Parathyroid adenoma (tissue), 2 donors: ENCODE measurements around the gene NHS.
"Not testable (repeated sequence)": the region's sequence is repeated elsewhere in the genome, so short reads cannot be mapped to it uniquely, and the experiment has no call there.

ENCODE experiments used
- H2AFZ ChIP-seq: fragments of 300-600 bp; sonication (generic); one replicate; pipeline ENCODE4 v1.7.0; 2017; ENCODE audit warnings: antibody characterized with exemption, mild to moderate bottlenecking
- H3K27ac ChIP-seq: fragments of 300-600 bp; sonication (generic); one replicate; pipeline ENCODE4 v1.7.0; 2017
- H3K27me3 ChIP-seq: fragments of 300-600 bp; sonication (generic); one replicate; pipeline ENCODE4 v1.7.0; 2017; ENCODE audit warnings: low read length; ENCODE audit not compliant: control insufficient read depth, insufficient read depth
- H3K36me3 ChIP-seq: fragments of 300-600 bp; sonication (generic); one replicate; pipeline ENCODE4 v1.7.0; 2017; ENCODE audit warnings: low read length; ENCODE audit not compliant: control insufficient read depth, insufficient read depth
- H3K4me1 ChIP-seq: fragments of 300-600 bp; sonication (generic); one replicate; pipeline ENCODE4 v1.7.0; 2017; ENCODE audit warnings: control low read depth
- H3K4me2 ChIP-seq: fragments of 300-600 bp; sonication (generic); one replicate; pipeline ENCODE4 v1.7.0; 2017; ENCODE audit warnings: low read length
- H3K4me3 ChIP-seq: fragments of 300-600 bp; sonication (generic); one replicate; pipeline ENCODE4 v1.7.0; 2017; ENCODE audit warnings: low read depth, low read length
- H3K79me2 ChIP-seq: fragments of 300-600 bp; sonication (generic); one replicate; pipeline ENCODE4 v1.7.0; 2017; ENCODE audit warnings: control low read depth
- H3K9ac ChIP-seq: fragments of 300-600 bp; sonication (generic); one replicate; pipeline ENCODE4 v1.7.0; 2017; ENCODE audit warnings: mild to moderate bottlenecking
- H3K9me3 ChIP-seq: fragments of 300-600 bp; sonication (generic); one replicate; pipeline ENCODE4 v1.7.0; 2017; ENCODE audit warnings: low read length; ENCODE audit not compliant: control insufficient read depth
- CTCF ChIP-seq: fragments of 300-600 bp; sonication (generic); IDR thresholded peaks from one replicate; pipeline ENCODE4 v1.7.0; 2017; ENCODE audit warnings: antibody characterized with exemption, mild to moderate bottlenecking
- donor health status: primary hyperparathyroidism.

Gene NHS

GRCh38 chrX:17443556-17443955, 68.6 kb downstream of the NHS start:
- no peaks in the 10 kb centered on the region for H3K4me1 ChIP-seq
- no peak overlapping the region for H3K4me2 ChIP-seq
- TF ChIP-seq CTCF, result no peak
- H3K27ac ChIP-seq, result no peak overlapping the region
- H3K9ac ChIP-seq, result no peak overlapping the region
- H3K9me3 ChIP-seq, result no peaks in the 10 kb centered on the region
- H3K4me3 ChIP-seq, result no peak overlapping the region
- H3K36me3 ChIP-seq, result no peaks in the 10 kb centered on the region
- H2AFZ ChIP-seq, result no peak overlapping the region
- H3K79me2 ChIP-seq, result no peaks in the 10 kb centered on the region
- H3K27me3 ChIP-seq, result no peaks in the 10 kb centered on the region

GRCh38 chrX:17446269-17446668, 71.3 kb downstream of the NHS start:
- H3K9ac ChIP-seq, H3K4me3 ChIP-seq, H3K9me3 ChIP-seq, H3K36me3 ChIP-seq, H2AFZ ChIP-seq, H3K27ac ChIP-seq, H3K4me1 ChIP-seq, H3K79me2 ChIP-seq, H3K4me2 ChIP-seq, H3K27me3 ChIP-seq: not testable (repeated sequence)

GRCh38 chrX:17448188-17448587, 73.2 kb downstream of the NHS start:
- H3K4me3 ChIP-seq, result no peak overlapping the region
- H3K27ac ChIP-seq, result no peak overlapping the region
- no peak for TF ChIP-seq CTCF
- no peaks in the 10 kb centered on the region for H3K79me2 ChIP-seq
- no peaks in the 10 kb centered on the region for H3K4me1 ChIP-seq
- no peak overlapping the region for H3K9ac ChIP-seq
- H3K27me3 ChIP-seq, result no peaks in the 10 kb centered on the region
- no peak overlapping the region for H3K4me2 ChIP-seq
- no peaks in the 10 kb centered on the region for H3K36me3 ChIP-seq
- no peak overlapping the region for H2AFZ ChIP-seq
- H3K9me3 ChIP-seq, result no peaks in the 10 kb centered on the region

GRCh38 chrX:17449866-17450265, 74.9 kb downstream of the NHS start:
- no peak for TF ChIP-seq CTCF
- H2AFZ ChIP-seq, result no peak overlapping the region
- H3K36me3 ChIP-seq, result no peaks in the 10 kb centered on the region
- no peak overlapping the region for H3K4me2 ChIP-seq
- no peaks in the 10 kb centered on the region for H3K9me3 ChIP-seq
- no peak overlapping the region for H3K4me3 ChIP-seq
- H3K9ac ChIP-seq, result no peak overlapping the region
- H3K4me1 ChIP-seq, result no peaks in the 10 kb centered on the region
- H3K27ac ChIP-seq, result no peak overlapping the region
- no peaks in the 10 kb centered on the region for H3K27me3 ChIP-seq
- no peaks in the 10 kb centered on the region for H3K79me2 ChIP-seq

GRCh38 chrX:17453788-17454187, 78.8 kb downstream of the NHS start:
- Histone ChIP-seq H3K4me2 (no peak overlapping the region), H3K4me3 (no peak overlapping the region), H3K27me3 (no peaks in the 10 kb centered on the region), H3K79me2 (no peaks in the 10 kb centered on the region), H3K36me3 (no peaks in the 10 kb centered on the region), H3K4me1 (no peaks in the 10 kb centered on the region), H3K27ac (no peak overlapping the region), H3K9me3 (no peaks in the 10 kb centered on the region), H3K9ac (no peak overlapping the region), H2AFZ (no peak overlapping the region)
- TF ChIP-seq CTCF, result no peak
